RWPE2 (cell line): Measurements from ENCODE around the gene TM4SF1.
A peak's percentile ranks its signal among the peaks of the same experiment; 100 is the strongest.

ENCODE experiments used
- ATAC-seq: fragments of 200-7000 bp; cut with Tn5 transposase; 3 replicates; pipeline ENCODE4 v1.9.1; 2021; ENCODE audit warnings: low read depth
- DNase-seq: peaks from one replicate; pipeline ENCODE4 v3.0.0-alpha.2; 2020; ENCODE audit warnings: low spot score
- H3K27ac ChIP-seq: fragments of 450-650 bp; 2 replicates; pipeline ENCODE4 v1.5.1; 2017; ENCODE audit warnings: mild to moderate bottlenecking; ENCODE audit not compliant: poor library complexity, severe bottlenecking
- H3K27me3 ChIP-seq: fragments of 250-450 bp; sonication (Bioruptor Pico); 2 replicates; pipeline ENCODE4 v1.5.1; 2021; ENCODE audit warnings: mild to moderate bottlenecking, moderate library complexity; ENCODE audit not compliant: insufficient read depth, poor library complexity, severe bottlenecking
- H3K36me3 ChIP-seq: fragments of 250-450 bp; sonication (Bioruptor Pico); 2 replicates; pipeline ENCODE4 v1.5.1; 2020; ENCODE audit warnings: low read depth, mild to moderate bottlenecking, moderate library complexity
- H3K4me1 ChIP-seq: fragments of 250-450 bp; sonication (Bioruptor Pico); 2 replicates; pipeline ENCODE4 v1.5.1; 2021; ENCODE audit warnings: mild to moderate bottlenecking, moderate library complexity; ENCODE audit not compliant: insufficient read depth, poor library complexity, severe bottlenecking
- H3K4me3 ChIP-seq: fragments of 250-450 bp; sonication (Bioruptor Pico); 2 replicates; pipeline ENCODE4 v1.5.1; 2021; ENCODE audit warnings: mild to moderate bottlenecking, moderate library complexity; ENCODE audit not compliant: severe bottlenecking
- H3K9me3 ChIP-seq: fragments of 250-450 bp; sonication (Bioruptor Pico); 2 replicates; pipeline ENCODE4 v1.5.1; 2021; ENCODE audit warnings: mild to moderate bottlenecking, moderate library complexity; ENCODE audit not compliant: severe bottlenecking
- TF ChIP-seq, protein P1 (sequence below): fragments of 450-650 bp; IDR thresholded peaks from one replicate; pipeline ENCODE4 v1.5.1; 2017; ENCODE audit warnings: mild to moderate bottlenecking, moderate library complexity; ENCODE audit not compliant: poor library complexity, severe bottlenecking

The TM4SF1 gene

DNA sequence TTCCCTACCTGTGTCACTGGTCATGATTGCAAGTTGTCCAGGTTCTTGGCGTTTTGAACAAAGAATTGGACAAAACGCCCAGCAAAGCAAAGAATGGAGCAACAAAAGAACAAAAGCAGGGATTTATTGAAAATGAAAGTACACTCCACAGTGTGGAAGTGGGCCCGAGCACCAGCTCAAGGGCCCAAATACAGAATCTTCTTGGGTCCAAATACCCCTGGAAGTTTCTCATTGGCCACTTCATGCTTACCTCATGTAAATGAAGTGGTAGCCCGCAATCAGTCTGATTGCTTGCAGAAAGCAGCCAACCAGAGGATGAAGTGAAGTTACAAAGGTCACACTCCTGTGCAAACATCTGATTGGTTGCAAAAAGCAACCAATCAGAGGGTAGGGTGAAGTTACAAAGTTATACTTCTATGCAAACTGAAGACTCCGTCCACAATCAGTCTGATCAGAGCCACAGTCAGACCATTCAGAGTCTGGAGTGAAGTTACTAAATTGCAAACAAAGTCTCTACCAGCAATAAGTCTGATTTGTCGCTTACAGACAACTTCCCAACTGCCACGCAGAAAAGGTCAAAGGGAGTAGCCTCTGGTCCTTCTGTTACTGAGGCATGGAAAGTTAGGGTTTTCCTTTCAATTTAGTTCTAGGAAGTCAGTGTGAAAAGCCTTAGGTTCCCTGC, 8.3 kb upstream of the TM4SF1 start:
- TF ChIP-seq, protein P1, sequence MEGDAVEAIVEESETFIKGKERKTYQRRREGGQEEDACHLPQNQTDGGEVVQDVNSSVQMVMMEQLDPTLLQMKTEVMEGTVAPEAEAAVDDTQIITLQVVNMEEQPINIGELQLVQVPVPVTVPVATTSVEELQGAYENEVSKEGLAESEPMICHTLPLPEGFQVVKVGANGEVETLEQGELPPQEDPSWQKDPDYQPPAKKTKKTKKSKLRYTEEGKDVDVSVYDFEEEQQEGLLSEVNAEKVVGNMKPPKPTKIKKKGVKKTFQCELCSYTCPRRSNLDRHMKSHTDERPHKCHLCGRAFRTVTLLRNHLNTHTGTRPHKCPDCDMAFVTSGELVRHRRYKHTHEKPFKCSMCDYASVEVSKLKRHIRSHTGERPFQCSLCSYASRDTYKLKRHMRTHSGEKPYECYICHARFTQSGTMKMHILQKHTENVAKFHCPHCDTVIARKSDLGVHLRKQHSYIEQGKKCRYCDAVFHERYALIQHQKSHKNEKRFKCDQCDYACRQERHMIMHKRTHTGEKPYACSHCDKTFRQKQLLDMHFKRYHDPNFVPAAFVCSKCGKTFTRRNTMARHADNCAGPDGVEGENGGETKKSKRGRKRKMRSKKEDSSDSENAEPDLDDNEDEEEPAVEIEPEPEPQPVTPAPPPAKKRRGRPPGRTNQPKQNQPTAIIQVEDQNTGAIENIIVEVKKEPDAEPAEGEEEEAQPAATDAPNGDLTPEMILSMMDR = no peak
- Histone ChIP-seq H3K36me3 (no peaks in the 10 kb centered on the region), H3K27me3 (no peaks in the 10 kb centered on the region), H3K4me3 (no peak overlapping the region), H3K4me1 (peaks cover 45% of the 10 kb centered on the region), H3K27ac (peak overlapping the region; percentile 89), H3K9me3 (no peaks in the 10 kb centered on the region)
- ATAC-seq = no peak
- no peak for DNase-seq

DNA sequence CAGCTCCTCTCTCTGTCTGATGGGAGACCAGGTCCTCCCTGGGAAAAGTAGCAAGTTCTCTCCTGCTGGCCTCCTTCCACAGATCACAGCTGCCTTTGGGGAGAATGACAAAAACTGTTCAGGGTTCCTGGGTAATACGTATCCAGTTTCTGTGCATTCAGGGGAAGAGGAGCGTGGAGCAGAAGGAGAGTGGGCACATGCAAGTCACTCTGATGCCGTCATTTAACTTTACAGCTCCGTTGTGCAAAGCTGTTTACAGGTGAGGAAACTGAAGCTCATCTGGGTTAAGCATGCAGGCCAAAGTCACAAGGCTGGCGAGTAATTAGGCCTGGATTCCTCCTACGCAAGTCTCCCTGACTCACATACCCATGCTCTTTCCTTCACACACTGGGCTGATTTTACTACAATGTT, 7.5 kb upstream of the TM4SF1 start:
- TF ChIP-seq, protein P1 = no peak
- ATAC-seq = no peak
- H3K9me3 ChIP-seq = no peaks in the 10 kb centered on the region
- H3K27ac ChIP-seq = peak overlapping the region; percentile 89
- H3K27me3 ChIP-seq = no peaks in the 10 kb centered on the region
- H3K4me1 ChIP-seq = peaks cover 44% of the 10 kb centered on the region
- DNase-seq = no peak
- H3K36me3 ChIP-seq = no peaks in the 10 kb centered on the region
- no peak overlapping the region for H3K4me3 ChIP-seq

DNA sequence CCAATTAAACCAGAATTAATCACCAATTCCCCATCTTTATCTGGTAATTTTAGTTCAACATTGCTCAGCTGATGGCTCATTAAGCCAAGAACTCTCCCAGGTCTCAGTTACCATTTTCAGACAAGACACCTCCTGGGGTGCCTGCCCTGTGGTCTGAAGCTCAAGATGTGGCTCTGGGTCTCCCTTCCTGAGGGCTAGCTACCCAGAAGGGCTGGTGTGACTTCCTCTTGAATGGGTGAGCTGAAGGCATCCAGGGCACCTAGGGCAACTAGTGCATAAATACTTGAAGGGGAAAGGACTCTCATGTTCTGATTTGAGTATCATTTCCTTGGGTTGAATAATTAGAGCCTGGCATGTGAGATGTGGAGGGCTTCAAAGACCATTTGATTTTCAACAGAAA, 6.7 kb upstream of the TM4SF1 start:
- Histone ChIP-seq H3K9me3 (no peaks in the 10 kb centered on the region), H3K36me3 (no peaks in the 10 kb centered on the region), H3K4me1 (peaks cover 44% of the 10 kb centered on the region), H3K4me3 (no peak overlapping the region), H3K27ac (no peak overlapping the region), H3K27me3 (no peaks in the 10 kb centered on the region)
- ATAC-seq = no peak
- TF ChIP-seq, protein P1 = no peak
- DNase-seq = no peak

DNA sequence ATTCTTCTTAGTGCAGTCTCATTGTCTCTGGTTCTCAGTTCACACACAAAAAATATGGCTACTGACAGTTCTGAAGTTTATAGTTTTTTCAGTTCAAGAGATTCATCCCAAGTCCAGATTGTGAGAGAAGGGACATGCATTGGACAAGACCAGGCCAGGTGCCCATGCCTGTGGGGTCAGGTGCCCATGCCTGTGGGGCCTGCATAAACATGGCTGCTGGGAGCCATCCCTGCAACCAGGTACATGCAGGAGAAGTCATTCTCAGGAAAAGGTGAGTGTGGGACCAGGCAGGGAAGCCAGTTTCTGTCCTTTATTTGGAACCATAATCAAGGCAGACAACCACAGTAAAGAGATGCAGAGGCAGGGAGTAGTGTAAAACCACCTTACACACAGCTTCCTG, 6.3 kb upstream of the TM4SF1 start:
- DNase-seq (no peak), ATAC-seq (no peak)
- no peak overlapping the region for H3K4me3 ChIP-seq
- no peaks in the 10 kb centered on the region for H3K27me3 ChIP-seq
- H3K36me3 ChIP-seq = no peaks in the 10 kb centered on the region
- no peaks in the 10 kb centered on the region for H3K9me3 ChIP-seq
- no peak overlapping the region for H3K27ac ChIP-seq
- H3K4me1 ChIP-seq = peaks cover 45% of the 10 kb centered on the region
- TF ChIP-seq, protein P1 = no peak

DNA sequence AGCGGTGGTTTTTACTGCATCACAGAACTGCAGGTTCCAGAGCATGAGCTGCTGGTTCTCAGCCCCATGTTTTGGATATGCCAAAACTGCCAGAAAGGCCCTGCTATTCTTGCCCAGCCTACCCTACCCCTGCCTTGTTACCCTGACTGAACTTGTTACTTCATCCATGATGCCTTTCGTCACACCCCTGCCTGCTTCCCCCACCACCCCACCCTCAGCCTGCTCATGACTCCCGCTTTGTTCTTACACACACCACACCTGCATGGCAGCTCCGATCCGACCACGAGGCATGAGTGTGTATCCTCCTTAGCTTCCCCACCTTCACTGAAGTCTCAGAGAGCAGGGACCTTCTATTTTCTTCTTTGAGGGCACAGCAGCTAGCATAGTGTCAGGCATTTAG, 5.1 kb upstream of the TM4SF1 start:
- H3K27me3 ChIP-seq = no peaks in the 10 kb centered on the region

More for the DNA sequence above, 5.1 kb upstream of the TM4SF1 start:
- H3K36me3 ChIP-seq = no peaks in the 10 kb centered on the region
- H3K4me3 ChIP-seq = no peak overlapping the region
- no peaks in the 10 kb centered on the region for H3K9me3 ChIP-seq
- ATAC-seq (no peak), DNase-seq (no peak)
- TF ChIP-seq, protein P1 = no peak
- H3K4me1 ChIP-seq = peaks cover 45% of the 10 kb centered on the region
- H3K27ac ChIP-seq = peak overlapping the region; percentile 20
